SK-N-SH (cell line): Measurements from ENCODE around the gene NEU3. TPM values are rescaled to one million over a fixed set of nuclear protein-coding genes. Genes with fewer than 3 reads are reported as not detected.

Source experiments
- CTCF ChIA-PET: fragments of 300-600, 350-600 bp; formaldehyde crosslinking; extraction: SDS; loops from one replicate; lab custom pipeline; 2021; lab: Yijun Ruan, JAX
- POLR2A ChIA-PET: fragments of 350-600 bp; sonication (Branson Sonifier 250); formaldehyde crosslinking; extraction: SDS; loops from one replicate; lab custom pipeline; 2020; ENCODE audit warnings: antibody characterized with exemption, inconsistent platforms; lab: Yijun Ruan, JAX
- DNase-seq: peaks from one replicate; pipeline ENCODE4 v3.0.0; 2012
- H2AFZ ChIP-seq: fragments of 200-600 bp; sonication (generic); 2 replicates; pipeline ENCODE4 v1.8.1; 2016; ENCODE audit warnings: antibody characterized with exemption, mild to moderate bottlenecking, low read depth
- H3F3A ChIP-seq: fragments of 200-600 bp; sonication (generic); replicated peaks from 2 replicates; pipeline ENCODE3; 2016; ENCODE audit warnings: antibody characterized with exemption, mild to moderate bottlenecking; ENCODE audit not compliant: insufficient read depth
- H3K27ac ChIP-seq, 2 experiments: fragments of 200-500 bp in 1 of 2; fragments of 200-600 bp in 1 of 2; sonication (Bioruptor generic) in 1 of 2; sonication (generic), shearing (Covaris generic) in 1 of 2; 2 replicates each; pipeline versions ENCODE4 v1.5.1 to v1.6.1; 2014 to 2016; ENCODE audit warnings: low read depth in 2 of 2, inconsistent platforms in 1 of 2, low read length in 1 of 2, mild to moderate bottlenecking in 1 of 2, mixed read lengths in 1 of 2
- H3K27me3 ChIP-seq: fragments of 200-600 bp; sonication (generic), shearing (Covaris generic); 2 replicates; pipeline ENCODE4 v1.6.1; 2016; ENCODE audit warnings: mixed run types; ENCODE audit not compliant: insufficient read depth
- H3K36me3 ChIP-seq, 2 experiments: fragments of 200-500 bp in 1 of 2; fragments of 200-600 bp in 1 of 2; sonication (Bioruptor generic) in 1 of 2; sonication (generic) in 1 of 2; replicated peaks in 1 of 2; 2 replicates each; pipeline versions ENCODE3 to v1.5.1; 2014 to 2016; ENCODE audit warnings: low read length in 1 of 2, mild to moderate bottlenecking in 1 of 2; ENCODE audit not compliant: insufficient read depth in 2 of 2, control insufficient read depth in 1 of 2
- H3K4me1 ChIP-seq, 2 experiments: fragments of 200-500 bp in 1 of 2; fragments of 200-600 bp in 1 of 2; sonication (Bioruptor generic) in 1 of 2; sonication (generic), shearing (Covaris generic) in 1 of 2; 2 replicates each; pipeline versions ENCODE4 v1.5.1 to v1.6.1; 2014 to 2016; ENCODE audit warnings: low read depth in 1 of 2, low read length in 1 of 2, mixed run types in 1 of 2; ENCODE audit not compliant: insufficient read depth in 2 of 2, control insufficient read depth in 1 of 2
- H3K4me2 ChIP-seq: fragments of 200-600 bp; sonication (generic), shearing (Covaris generic); 2 replicates; pipeline ENCODE4 v1.6.1; 2017; ENCODE audit warnings: mixed run types
- H3K4me3 ChIP-seq, 2 experiments: fragments of 200-500 bp in 1 of 2; fragments of 200-600 bp in 1 of 2; sonication (Bioruptor generic) in 1 of 2; sonication (generic), shearing (Covaris generic) in 1 of 2; 2 replicates each; pipeline versions ENCODE4 v1.5.1 to v1.8.1; 2014 to 2016; ENCODE audit warnings: low read depth in 2 of 2, inconsistent platforms in 1 of 2, low read length in 1 of 2, mild to moderate bottlenecking in 1 of 2, mixed read lengths in 1 of 2, moderate library complexity in 1 of 2
- H3K79me2 ChIP-seq: fragments of 200-600 bp; sonication (generic); 2 replicates; pipeline ENCODE4 v1.8.1; 2017; ENCODE audit warnings: mild to moderate bottlenecking; ENCODE audit not compliant: insufficient read depth
- H3K9ac ChIP-seq: fragments of 200-600 bp; sonication (generic); 2 replicates; pipeline ENCODE4 v1.6.1; 2017; ENCODE audit warnings: mixed run types
- H3K9me2 ChIP-seq: fragments of 200-600 bp; sonication (generic); 2 replicates; pipeline ENCODE4 v1.6.1; 2017; ENCODE audit warnings: mixed run types
- H3K9me3 ChIP-seq: fragments of 200-600 bp; sonication (generic); 2 replicates; pipeline ENCODE4 v1.6.1; 2017; ENCODE audit warnings: mixed run types, mild to moderate bottlenecking, moderate library complexity
- H4K20me1 ChIP-seq: fragments of 200-600 bp; sonication (generic); 2 replicates; pipeline ENCODE4 v1.6.1; 2017; ENCODE audit warnings: mild to moderate bottlenecking, mixed run types; ENCODE audit not compliant: insufficient read depth
- ELF1 ChIP-seq: IDR thresholded peaks from 2 replicates; pipeline ENCODE4 v1.4.0; 2012
- EP300 ChIP-seq, 2 experiments: IDR thresholded peaks; 2 replicates each; pipeline versions ENCODE4 v1.4.0 to v1.6.1; 2012; ENCODE audit warnings: borderline replicate concordance in 1 of 2, low read depth in 1 of 2, low read length in 1 of 2
- FOXJ3 ChIP-seq: sonication (generic); formaldehyde crosslinking; IDR thresholded peaks from 2 replicates; pipeline ENCODE4 v1.5.1; 2020; ENCODE audit warnings: mild to moderate bottlenecking, missing genetic modification reagents
- JUND ChIP-seq: IDR thresholded peaks from 2 replicates; pipeline ENCODE4 v1.4.0; 2012
- MEF2A ChIP-seq: IDR thresholded peaks from 2 replicates; pipeline ENCODE4 v1.4.0; 2012; ENCODE audit warnings: low read depth, borderline replicate concordance
- NRF1 ChIP-seq: IDR thresholded peaks from 2 replicates; pipeline ENCODE4 v1.6.1; 2012; ENCODE audit warnings: low read depth, mild to moderate bottlenecking, low read length
- RXRA ChIP-seq: IDR thresholded peaks from 2 replicates; pipeline ENCODE4 v1.4.0; 2012; ENCODE audit warnings: low read depth, mild to moderate bottlenecking, borderline replicate concordance
- SMC3 ChIP-seq: IDR thresholded peaks from 2 replicates; pipeline ENCODE4 v1.6.1; 2012; ENCODE audit warnings: low read depth, low read length, improper control_type of control experiment
- TAF1 ChIP-seq: IDR thresholded peaks from 2 replicates; pipeline ENCODE4 v1.6.1; 2012; ENCODE audit warnings: low read depth, mild to moderate bottlenecking, low read length, moderate library complexity, borderline replicate concordance
- TCF12 ChIP-seq: IDR thresholded peaks from 2 replicates; pipeline ENCODE4 v1.4.0; 2012
- USF2 ChIP-seq: fragments of 150-350 bp; IDR thresholded peaks from 2 replicates; pipeline ENCODE4 v1.6.1; 2017; ENCODE audit warnings: antibody characterized with exemption, low read length, low read depth, borderline replicate concordance
- YY1 ChIP-seq: IDR thresholded peaks from 2 replicates; pipeline ENCODE4 v1.4.0; 2012; ENCODE audit warnings: low read depth, mild to moderate bottlenecking
- WGBS: methylation state at CpG from one replicate; pipeline ENCODE4 v1.1.6; 2017; ENCODE audit warnings: low lambda C conversion rate; 5-methylcytosine and 5-hydroxymethylcytosine counted together
- polyA plus RNA-seq, 3 experiments: library from polyadenylated mRNA; depleted of rRNA; stranded (reverse); fragments of >200 nt; gene quantifications; 2 replicates each; pipeline ENCODE4 v1.2.3, GENCODE V29; 2012
- TF ChIP-seq, protein P1 (sequence below): IDR thresholded peaks from 2 replicates; pipeline ENCODE4 v1.4.0; 2012; ENCODE audit warnings: low read depth, borderline replicate concordance
- TF ChIP-seq, protein P2 (sequence below): fragments of 150-350 bp; IDR thresholded peaks from 2 replicates; pipeline ENCODE4 v1.6.1; 2016; ENCODE audit warnings: mild to moderate bottlenecking, low read depth, low read length
- TF ChIP-seq, protein P3 (sequence below): IDR thresholded peaks from 2 replicates; pipeline ENCODE4; 2012

The NEU3 gene
- polyA plus RNA-seq, 1 of the 3 experiments (the other 2 are of a cell fraction): 5.7 TPM

- H3K36me3 ChIP-seq: peaks cover 20 to 21% of the 10 kb centered on the region in 2 experiments
- no peak overlapping the region for H3K9ac ChIP-seq
- H2AFZ ChIP-seq: no peak overlapping the region
- H4K20me1 ChIP-seq: no peaks in the 10 kb centered on the region
- no peak overlapping the region for H3K27ac ChIP-seq
- no peaks in the 10 kb centered on the region for H3K9me3 ChIP-seq
- H3K4me2 ChIP-seq: no peak overlapping the region
- no peaks in the 10 kb centered on the region for H3K27me3 ChIP-seq
- H3K4me3 ChIP-seq: no peak overlapping the region
- H3F3A ChIP-seq: no peaks in the 10 kb centered on the region
- ChIA-PET CTCF (interaction anchor here (0.8 to 3.6 kb wide), 7 partner anchors 22 to 249 kb away, joined by 3 to 14 read pairs (median 4); no protein-coding TSS in a partner anchor), POLR2A (no interaction called here)
- no peaks in the 10 kb centered on the region for H3K79me2 ChIP-seq
- H3K9me2 ChIP-seq: no peaks in the 10 kb centered on the region
- WGBS: 100% methylated on average over 3 of the region's 3 CpGs
- DNase-seq: no peak
- H3K4me1 ChIP-seq: no peaks in the 10 kb centered on the region
- TF ChIP-seq, protein P1, sequence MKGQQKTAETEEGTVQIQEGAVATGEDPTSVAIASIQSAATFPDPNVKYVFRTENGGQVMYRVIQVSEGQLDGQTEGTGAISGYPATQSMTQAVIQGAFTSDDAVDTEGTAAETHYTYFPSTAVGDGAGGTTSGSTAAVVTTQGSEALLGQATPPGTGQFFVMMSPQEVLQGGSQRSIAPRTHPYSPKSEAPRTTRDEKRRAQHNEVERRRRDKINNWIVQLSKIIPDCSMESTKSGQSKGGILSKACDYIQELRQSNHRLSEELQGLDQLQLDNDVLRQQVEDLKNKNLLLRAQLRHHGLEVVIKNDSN: no peak
- TF ChIP-seq TAF1 (no peak), USF2 (no peak), EP300 (IDR thresholded peaks at IDR 0.05; ENCODE audit: borderline replicate concordance in 1 of 2, low read depth in 1 of 2, low read length in 1 of 2) (no peak), JUND (no peak), ELF1 (no peak)
Observed at GRCh38 chr11:75001686-75002085, 13.0 kb downstream of the NEU3 start.

- no peak overlapping the region for H3K27ac ChIP-seq
- no peaks in the 10 kb centered on the region for H3K9me3 ChIP-seq
- H3K4me2 ChIP-seq: no peak overlapping the region
- no peak for DNase-seq
- H4K20me1 ChIP-seq: no peaks in the 10 kb centered on the region
- H3K4me1 ChIP-seq: no peaks in the 10 kb centered on the region
- H3K27me3 ChIP-seq: no peaks in the 10 kb centered on the region
- no peaks in the 10 kb centered on the region for H3K9me2 ChIP-seq
- no peak overlapping the region for H3K4me3 ChIP-seq
- CTCF ChIA-PET: interaction anchor here (1.0 to 3.6 kb wide), 7 partner anchors 21 to 248 kb away, joined by 3 to 14 read pairs (median 4); no protein-coding TSS in a partner anchor
- 96% methylated on average over 1 of the region's 1 CpG for WGBS
- no peak overlapping the region for H3K9ac ChIP-seq
- TF ChIP-seq, protein P1: no peak
- TF ChIP-seq EP300 (IDR thresholded peaks at IDR 0.05; ENCODE audit: borderline replicate concordance in 1 of 2, low read depth in 1 of 2, low read length in 1 of 2): no peak
- TF ChIP-seq, protein P2, sequence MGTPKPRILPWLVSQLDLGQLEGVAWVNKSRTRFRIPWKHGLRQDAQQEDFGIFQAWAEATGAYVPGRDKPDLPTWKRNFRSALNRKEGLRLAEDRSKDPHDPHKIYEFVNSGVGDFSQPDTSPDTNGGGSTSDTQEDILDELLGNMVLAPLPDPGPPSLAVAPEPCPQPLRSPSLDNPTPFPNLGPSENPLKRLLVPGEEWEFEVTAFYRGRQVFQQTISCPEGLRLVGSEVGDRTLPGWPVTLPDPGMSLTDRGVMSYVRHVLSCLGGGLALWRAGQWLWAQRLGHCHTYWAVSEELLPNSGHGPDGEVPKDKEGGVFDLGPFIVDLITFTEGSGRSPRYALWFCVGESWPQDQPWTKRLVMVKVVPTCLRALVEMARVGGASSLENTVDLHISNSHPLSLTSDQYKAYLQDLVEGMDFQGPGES: no peak
- TF ChIP-seq FOXJ3 (CRISPR knock-in tag): no peak
- no peak for TF ChIP-seq YY1
- no peak for TF ChIP-seq MEF2A
- TF ChIP-seq RXRA: no peak
- TF ChIP-seq TCF12: no peak
- no peak for TF ChIP-seq SMC3
- TF ChIP-seq, protein P3, sequence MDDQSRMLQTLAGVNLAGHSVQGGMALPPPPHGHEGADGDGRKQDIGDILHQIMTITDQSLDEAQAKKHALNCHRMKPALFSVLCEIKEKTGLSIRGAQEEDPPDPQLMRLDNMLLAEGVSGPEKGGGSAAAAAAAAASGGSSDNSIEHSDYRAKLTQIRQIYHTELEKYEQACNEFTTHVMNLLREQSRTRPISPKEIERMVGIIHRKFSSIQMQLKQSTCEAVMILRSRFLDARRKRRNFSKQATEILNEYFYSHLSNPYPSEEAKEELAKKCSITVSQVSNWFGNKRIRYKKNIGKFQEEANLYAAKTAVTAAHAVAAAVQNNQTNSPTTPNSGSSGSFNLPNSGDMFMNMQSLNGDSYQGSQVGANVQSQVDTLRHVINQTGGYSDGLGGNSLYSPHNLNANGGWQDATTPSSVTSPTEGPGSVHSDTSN: no peak
- no peak for TF ChIP-seq NRF1
- TF ChIP-seq, all 33 proteins: peak for 0
- Histone ChIP-seq H3K36me3 (peaks cover 16 to 27% of the 10 kb centered on the region in 2 experiments), H3F3A (no peaks in the 10 kb centered on the region), H3K79me2 (no peaks in the 10 kb centered on the region), H2AFZ (no peak overlapping the region)
- POLR2A ChIA-PET: no interaction called here
Observed at GRCh38 chr11:75002516-75002915, 13.8 kb downstream of the NEU3 start.
